Measurements from ENCODE around the gene ADAP2. TPM values are rescaled to one million over a fixed set of nuclear protein-coding genes. Genes with fewer than 3 reads are reported as not detected.
"Not testable (repeated sequence)": the region's sequence is repeated elsewhere in the genome, so short reads cannot be mapped to it uniquely, and the experiment has no call there.

The ADAP2 gene
- total and polyA plus RNA-seq, 10 donors, result 10.3 to 79.7 (median 57.8) TPM

DNA sequence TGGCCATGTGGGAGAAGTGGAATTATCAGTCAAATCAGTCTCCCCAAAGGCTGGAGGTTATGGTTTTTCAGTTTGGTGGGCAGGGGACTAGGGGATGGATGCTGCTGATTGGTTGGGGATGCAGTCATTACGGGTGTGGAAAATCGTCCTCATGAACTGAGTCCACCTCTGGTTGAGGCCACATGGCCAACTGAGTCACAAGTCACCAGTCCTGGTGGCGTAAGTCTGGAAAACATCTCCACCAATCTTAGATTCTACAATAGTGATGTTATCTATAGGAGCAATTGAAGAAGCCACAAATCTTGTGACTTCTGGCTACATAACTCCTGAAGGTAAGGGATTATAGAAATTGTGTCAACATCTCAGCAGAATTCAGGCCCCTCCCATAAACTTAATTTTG lies 43.9 kb downstream of the ADAP2 start:
- intact Hi-C loops (cut with DNase I; ENCODE audit: low total_unique reads), result loop anchor here (5.0 kb wide), 1 partner anchor 58 kb away; the partner anchor contains the start of gene TEFM
- Histone ChIP-seq H3K9me3 (no peaks in the 10 kb centered on the region), H3K27me3 (replicated peaks in 1 of 7) (no peaks in the 10 kb centered on the region), H3K4me3 (no peak overlapping the region), H3K4me1 (peaks cover 16 to 54% (median 48%) of the 10 kb centered on the region in 6 donors), H3K36me3 (no peaks in the 10 kb centered on the region), H3K27ac (no peak overlapping the region)
- TF ChIP-seq POLR2AphosphoS5 (IDR thresholded peaks at IDR 0.05), result no peak
- TF ChIP-seq POLR2A (IDR thresholded peaks at IDR 0.05), result no peak
- TF ChIP-seq, protein P1, sequence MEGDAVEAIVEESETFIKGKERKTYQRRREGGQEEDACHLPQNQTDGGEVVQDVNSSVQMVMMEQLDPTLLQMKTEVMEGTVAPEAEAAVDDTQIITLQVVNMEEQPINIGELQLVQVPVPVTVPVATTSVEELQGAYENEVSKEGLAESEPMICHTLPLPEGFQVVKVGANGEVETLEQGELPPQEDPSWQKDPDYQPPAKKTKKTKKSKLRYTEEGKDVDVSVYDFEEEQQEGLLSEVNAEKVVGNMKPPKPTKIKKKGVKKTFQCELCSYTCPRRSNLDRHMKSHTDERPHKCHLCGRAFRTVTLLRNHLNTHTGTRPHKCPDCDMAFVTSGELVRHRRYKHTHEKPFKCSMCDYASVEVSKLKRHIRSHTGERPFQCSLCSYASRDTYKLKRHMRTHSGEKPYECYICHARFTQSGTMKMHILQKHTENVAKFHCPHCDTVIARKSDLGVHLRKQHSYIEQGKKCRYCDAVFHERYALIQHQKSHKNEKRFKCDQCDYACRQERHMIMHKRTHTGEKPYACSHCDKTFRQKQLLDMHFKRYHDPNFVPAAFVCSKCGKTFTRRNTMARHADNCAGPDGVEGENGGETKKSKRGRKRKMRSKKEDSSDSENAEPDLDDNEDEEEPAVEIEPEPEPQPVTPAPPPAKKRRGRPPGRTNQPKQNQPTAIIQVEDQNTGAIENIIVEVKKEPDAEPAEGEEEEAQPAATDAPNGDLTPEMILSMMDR (IDR thresholded peaks at IDR 0.05 in 8 of 11, conservative IDR thresholded peaks at IDR 0.05 in 3 of 11), result no peak
- 85 to 97% (median 94%) methylated on average over 3 of the region's 3 CpGs for WGBS, 5 donors
- DNase-seq, result no peak

DNA sequence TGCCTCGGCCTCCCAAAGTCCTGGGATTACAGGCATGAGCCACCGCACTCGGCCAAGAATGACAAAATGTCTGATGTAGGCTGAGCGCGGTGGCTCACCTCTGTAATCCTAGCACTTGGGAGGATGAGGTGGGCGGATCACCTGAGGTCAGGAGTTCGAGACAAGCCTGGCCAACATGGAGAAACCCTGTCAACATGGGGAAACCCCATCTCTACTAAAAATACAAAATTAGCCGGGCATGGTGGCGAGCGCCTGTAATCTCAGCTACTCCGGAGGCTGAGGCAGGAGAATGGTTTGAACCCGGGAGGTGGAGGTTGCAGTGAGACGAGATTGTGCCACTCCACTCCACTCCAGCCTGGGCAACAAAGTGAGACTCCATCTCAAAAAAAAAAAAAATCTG lies 46.2 kb downstream of the ADAP2 start:
- Histone ChIP-seq H3K4me3 (peak overlapping the region in 3 of 8 donors; percentile 18 to 51 (median 22)), H3K27ac (peak overlapping the region in 7 of 8 donors; percentile 79 to 100 (median 98)), H3K4me1 (peaks cover 10 to 53% (median 46%) of the 10 kb centered on the region in 6 donors)
- H3K27me3 ChIP-seq (replicated peaks in 1 of 7); H3K36me3 ChIP-seq; DNase-seq; H3K9me3 ChIP-seq: not testable (repeated sequence)
- intact Hi-C loops (cut with DNase I; ENCODE audit: low total_unique reads), result loop anchor here (5.0 kb wide), 1 partner anchor 61 kb away; the partner anchor contains the start of gene TEFM
- WGBS, 5 donors, result 69 to 83% (median 81%) methylated on average over 11 to 13 of the region's 13 CpGs

DNA sequence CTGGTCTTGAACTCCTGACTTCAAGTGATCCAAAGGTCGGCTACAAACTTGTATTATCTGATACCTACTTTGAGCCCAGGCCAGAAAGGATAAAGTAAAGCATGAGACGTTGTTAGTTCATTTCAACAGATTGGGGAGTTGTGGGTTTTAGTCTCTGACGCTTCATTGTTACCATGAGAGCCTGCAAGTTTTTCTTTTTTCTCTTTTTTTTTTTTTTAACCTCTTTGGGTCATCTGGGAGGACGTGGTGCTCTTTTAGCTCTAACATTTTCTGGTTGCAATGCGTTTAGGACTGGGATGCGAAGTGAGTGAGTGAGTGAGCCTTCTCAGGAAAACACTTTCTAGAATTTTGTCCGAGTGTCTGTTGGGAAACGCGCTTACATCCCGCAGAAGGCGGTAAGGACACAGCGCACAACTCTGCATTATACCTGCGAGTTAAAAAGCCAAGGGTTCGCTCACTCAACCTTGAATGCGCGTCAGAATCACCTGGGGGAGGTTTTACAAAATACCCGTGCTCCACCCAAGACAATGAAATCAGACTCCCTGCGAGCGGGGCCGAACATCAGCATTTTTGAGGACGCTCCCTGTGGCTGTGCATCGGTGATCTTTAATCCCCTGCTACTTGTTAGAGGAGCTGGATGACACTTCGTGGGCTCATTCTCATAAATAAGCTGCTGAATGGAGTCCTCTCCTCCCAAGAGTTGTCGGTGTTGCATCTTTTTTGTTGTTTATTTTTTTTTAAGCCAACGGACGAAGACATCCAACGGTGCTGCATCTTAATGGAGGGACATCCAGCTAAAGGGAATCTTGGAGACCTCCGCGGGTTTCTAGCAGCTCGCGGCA lies 48.5 kb downstream of the ADAP2 start:
- intact Hi-C loops (cut with DNase I; ENCODE audit: low total_unique reads), result loop anchor here (5.0 kb wide), 1 partner anchor 63 kb away; the partner anchor contains the start of gene TEFM
- H3K4me1 ChIP-seq, result peaks cover 13 to 76% (median 58%) of the 10 kb centered on the region in 6 donors
- DNase-seq, result no peak

DNA sequence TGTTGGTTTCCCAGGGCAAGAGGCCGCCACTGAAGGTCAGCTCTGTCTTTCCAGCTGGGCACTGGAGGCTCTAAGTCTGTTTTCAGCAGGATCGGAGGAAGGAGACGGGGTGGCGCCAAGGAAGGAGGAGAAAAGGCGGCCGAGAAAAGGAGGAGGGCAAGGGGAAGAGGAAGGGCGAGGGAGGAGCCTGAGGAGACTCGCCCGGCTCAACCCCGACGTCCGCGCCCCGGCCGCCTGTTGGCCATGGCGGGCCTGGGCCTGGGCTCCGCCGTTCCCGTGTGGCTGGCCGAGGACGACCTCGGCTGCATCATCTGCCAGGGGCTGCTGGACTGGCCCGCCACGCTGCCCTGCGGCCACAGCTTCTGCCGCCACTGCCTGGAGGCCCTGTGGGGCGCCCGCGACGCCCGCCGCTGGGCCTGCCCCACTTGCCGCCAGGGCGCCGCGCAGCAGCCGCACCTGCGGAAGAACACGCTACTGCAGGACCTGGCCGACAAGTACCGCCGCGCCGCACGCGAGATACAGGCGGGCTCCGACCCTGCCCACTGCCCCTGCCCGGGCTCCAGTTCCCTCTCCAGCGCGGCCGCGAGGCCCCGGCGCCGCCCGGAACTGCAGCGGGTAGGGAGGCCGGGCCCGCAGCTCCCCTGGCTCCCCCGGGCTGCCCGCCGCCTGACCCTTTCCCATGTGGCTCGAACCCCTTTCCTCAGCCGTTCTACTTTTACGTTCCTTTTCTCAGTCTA lies 49.3 kb downstream of the ADAP2 start, which contains the start of gene RNF135:
TSS of gene RNF135 (plus strand) at position 209 of the 737 bp plus-strand sequence. CDS start at position 244, 35 bp downstream.
- no peaks in the 10 kb centered on the region for H3K9me3 ChIP-seq
- intact Hi-C loops (cut with DNase I; ENCODE audit: low total_unique reads), result no loop called here
- TF ChIP-seq POLR2AphosphoS5 (IDR thresholded peaks at IDR 0.05) (peak; percentile 82 to 90 (median 90)), POLR2A (IDR thresholded peaks at IDR 0.05) (peak in 1 of 3 donors; percentile 63)
- TF ChIP-seq, protein P1 (IDR thresholded peaks at IDR 0.05 in 8 of 11, conservative IDR thresholded peaks at IDR 0.05 in 3 of 11), result peak in 10 of 11 experiments; percentile 22 to 64 (median 52)
- H3K36me3 ChIP-seq, result peaks cover 0 to 16% (median 0%) of the 10 kb centered on the region in 6 donors
- peak within 1 kb of the TSS; percentile 53 to 79 (median 66) for H3K4me3 ChIP-seq
- H3K27me3 ChIP-seq (replicated peaks in 1 of 7), result no peaks in the 10 kb centered on the region
- peaks cover 14 to 80% (median 61%) of the 10 kb centered on the region in 6 donors for H3K4me1 ChIP-seq
- peak; percentile 95 for DNase-seq
- 0 to 1% (median 0%) methylated on average over 39 to 66 of the region's 66 CpGs for WGBS, 5 donors
- peak within 1 kb of the TSS; percentile 94 to 100 (median 98) for H3K27ac ChIP-seq

More for the DNA sequence above, 48.5 kb downstream of the ADAP2 start:
- 9 to 16% (median 12%) methylated on average over 30 to 31 of the region's 31 CpGs for WGBS, 5 donors
- Histone ChIP-seq H3K27me3 (replicated peaks in 1 of 7) (no peaks in the 10 kb centered on the region), H3K27ac (peak overlapping the region; percentile 94 to 100 (median 98)), H3K36me3 (peaks cover 0 to 8% (median 0%) of the 10 kb centered on the region in 6 donors), H3K9me3 (no peaks in the 10 kb centered on the region), H3K4me3 (peak overlapping the region; percentile 53 to 79 (median 66))
- TF ChIP-seq POLR2AphosphoS5 (IDR thresholded peaks at IDR 0.05) (no peak), POLR2A (IDR thresholded peaks at IDR 0.05) (peak in 1 of 3 donors; percentile 28)
- TF ChIP-seq, protein P1 (IDR thresholded peaks at IDR 0.05 in 8 of 11, conservative IDR thresholded peaks at IDR 0.05 in 3 of 11), result no peak
